Stimulated activated CD4-positive, alpha-beta T cell treated with anti-CD3 and anti-CD28 coated beads, TNF-alpha, amount 100 ng/mL, for 1 hour (primary cell): ENCODE measurements around the gene ADAMTS3.
"Not testable (repeated sequence)": the region's sequence is repeated elsewhere in the genome, so short reads cannot be mapped to it uniquely, and the experiment has no call there.

Source experiments
- DNase-seq, 3 donors: peaks; one replicate each; pipeline ENCODE4 v3.0.0-alpha.2; 2020; ENCODE audit warnings: low read depth in 3 of 3, low spot score in 1 of 3

Gene ADAMTS3

DNA sequence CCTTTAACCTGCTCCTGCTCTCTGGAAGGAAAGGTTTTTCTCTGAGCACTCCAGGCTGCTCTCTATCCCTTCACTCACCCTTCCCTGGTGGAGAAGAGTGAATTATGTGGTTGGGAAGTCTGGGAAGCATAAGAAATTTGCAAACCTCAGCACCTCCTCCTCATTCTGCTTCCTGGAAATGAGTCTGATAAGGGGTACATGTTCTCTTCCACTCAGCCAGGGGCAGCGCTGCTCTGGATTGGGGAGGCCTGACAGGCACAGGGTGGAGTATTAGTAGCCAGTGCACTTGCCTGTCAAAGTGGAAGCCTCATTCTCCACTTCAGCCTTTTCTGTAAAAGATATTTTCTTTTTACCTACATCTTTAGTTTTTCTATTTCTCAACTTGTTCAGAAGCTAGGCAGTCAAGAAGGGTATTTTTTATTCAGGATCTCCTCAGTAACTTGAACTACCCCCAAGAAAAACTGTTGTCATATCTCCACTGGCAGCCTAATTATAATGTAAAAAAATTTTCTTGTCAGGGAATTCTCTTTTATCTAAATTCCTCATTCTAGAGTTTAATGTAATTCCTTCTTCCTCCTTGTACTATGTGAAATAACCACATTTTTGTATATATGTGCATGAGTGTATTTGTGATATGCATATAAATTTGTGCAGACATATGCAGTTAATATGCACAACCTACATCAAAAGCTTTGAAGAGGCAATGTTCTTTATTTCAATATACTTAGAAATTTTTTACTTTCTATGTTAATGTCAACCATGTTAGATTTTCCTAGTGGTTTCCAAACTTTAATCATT, 15.3 kb downstream of the ADAMTS3 start:
- no peak for DNase-seq

- no peak for DNase-seq
These were observed 16.6 kb downstream of the ADAMTS3 start for GRCh38 chr4:72552447-72552846.

- no peak for DNase-seq
These were observed 22.6 kb downstream of the ADAMTS3 start for GRCh38 chr4:72546456-72546855.

DNA sequence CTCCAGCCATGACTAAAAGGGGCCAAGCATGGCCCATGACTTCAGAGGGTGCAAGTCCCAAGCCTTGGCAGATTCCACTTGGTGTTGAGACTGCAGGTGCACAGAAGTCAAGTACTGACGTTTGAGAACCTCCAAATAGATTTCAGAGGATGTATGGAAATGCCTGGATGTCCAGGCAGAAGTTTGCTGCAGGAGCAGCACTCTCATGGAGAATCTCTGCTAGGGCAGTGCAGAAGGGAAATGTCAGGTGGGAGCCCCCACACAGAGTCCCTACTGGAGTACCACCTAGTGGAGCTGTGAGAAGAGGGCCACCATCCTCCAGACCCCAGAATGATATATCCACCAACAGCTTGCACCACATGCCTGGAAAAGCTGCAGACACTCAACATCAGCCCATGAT, 28.3 kb downstream of the ADAMTS3 start:
- not testable (repeated sequence) for DNase-seq

DNA sequence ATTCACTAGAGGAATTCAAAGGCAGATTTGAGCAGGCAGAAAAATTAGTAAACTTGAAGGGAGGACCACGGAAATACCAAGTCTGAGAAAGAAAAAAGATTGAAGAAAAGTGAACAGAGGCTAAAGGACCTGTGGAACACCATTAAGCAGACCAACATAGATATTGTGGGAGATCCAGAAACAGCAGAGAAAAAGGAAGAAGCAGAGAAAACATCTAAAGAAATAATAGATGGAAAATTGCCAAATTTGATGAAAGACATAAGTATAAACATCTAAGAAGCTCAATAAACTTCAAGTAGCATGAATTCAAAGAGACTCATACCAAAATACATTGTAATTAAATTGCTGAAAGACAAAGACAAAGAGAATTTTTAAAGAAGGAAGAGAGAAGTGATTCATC, 31.0 kb downstream of the ADAMTS3 start:
- no peak for DNase-seq

DNA sequence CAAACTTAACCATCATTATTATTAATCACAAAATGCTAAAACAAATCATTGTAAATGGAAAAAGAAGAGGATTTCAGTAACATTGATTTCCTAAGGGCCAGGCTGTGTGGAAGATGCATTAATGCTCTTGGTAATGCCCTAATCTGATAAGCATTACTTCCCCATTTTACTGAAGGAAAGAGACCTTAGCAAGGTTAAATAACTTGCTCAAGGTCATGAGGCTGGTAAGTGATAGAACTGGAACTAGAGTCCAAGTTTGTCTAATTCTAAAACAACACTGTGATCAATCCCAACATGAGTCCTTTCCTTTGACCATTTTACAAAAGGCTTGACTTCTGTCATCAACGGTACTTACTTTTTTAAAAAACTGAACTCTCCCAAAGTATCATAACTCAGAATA, 32.6 kb downstream of the ADAMTS3 start:
- DNase-seq = no peak

DNA sequence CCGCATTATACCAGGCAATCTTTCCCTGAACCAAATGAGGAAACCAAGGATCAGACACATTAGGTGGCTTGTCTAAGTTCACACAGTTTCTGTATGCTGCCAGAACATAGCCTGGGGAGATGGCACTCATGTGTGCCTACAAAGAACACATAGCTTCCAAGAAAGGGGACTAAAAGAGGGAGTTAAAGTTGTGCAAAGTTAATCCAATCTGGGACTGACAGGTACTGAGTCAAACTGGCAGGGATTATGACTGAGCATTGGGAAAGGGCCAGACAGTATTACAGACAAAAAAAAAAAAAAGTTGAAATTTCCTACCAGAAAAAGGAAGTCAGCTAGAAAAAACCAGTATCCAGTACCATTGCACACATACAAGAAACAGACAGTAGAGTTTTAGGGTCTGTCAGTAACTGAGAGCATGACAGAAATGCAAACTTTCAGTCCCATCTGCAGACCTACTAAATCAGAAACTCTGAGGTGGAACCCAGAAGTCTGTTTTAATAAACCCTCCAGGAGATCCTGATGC, 37.2 kb downstream of the ADAMTS3 start:
- no peak for DNase-seq

GRCh38 chr4:72531322-72531721, 37.7 kb downstream of the ADAMTS3 start:
- DNase-seq = no peak

GRCh38 chr4:72529148-72529822, 39.7 kb downstream of the ADAMTS3 start:
- no peak for DNase-seq

DNA sequence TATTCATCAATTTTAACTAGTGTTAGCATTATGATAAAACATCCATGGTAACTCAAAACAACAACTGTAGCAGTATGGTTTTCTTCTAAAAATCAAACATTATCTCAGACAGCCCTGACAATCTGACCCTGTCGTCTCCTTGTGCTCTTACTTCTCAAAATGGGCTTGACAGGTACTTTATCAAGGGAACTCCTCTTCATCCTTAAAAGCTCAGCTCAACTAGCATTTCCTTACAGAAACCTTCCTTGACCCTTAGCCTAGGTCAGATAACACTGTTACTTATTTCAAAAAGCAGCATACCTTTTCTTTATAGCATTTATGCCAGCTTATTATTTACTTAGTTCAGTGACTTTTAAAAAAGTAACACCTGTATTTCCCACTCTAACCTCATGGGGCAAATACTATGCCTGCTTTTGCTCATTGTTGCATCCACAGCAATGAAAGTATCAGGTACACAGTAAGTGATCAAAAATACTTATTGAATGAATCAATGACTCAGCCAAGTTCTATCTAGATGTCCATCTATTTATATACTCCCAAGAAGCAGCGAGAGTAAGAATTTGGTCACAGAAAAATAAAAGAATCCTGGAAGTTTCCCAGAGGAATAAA, 41.9 kb downstream of the ADAMTS3 start:
- DNase-seq = no peak

DNA sequence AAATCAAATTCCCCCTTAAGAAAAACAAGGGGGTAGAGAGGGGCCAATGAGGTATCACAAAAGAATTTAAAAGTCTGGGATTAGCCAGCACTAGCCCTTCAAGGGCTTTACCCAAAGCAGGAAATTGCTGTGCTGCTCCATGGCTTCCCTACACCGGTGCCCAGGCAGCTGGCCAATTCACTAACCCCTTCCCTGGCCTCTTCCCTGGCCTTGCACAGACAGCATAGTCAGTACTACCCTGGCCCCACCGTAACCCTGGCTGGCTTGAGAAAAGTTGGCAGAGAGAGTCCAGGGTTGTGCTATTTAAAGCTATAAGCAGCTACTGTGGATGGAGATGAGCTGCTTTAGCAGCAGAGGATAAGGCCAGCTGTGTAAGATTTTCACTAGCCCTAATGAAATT, 43.1 kb downstream of the ADAMTS3 start:
- no peak for DNase-seq

DNA sequence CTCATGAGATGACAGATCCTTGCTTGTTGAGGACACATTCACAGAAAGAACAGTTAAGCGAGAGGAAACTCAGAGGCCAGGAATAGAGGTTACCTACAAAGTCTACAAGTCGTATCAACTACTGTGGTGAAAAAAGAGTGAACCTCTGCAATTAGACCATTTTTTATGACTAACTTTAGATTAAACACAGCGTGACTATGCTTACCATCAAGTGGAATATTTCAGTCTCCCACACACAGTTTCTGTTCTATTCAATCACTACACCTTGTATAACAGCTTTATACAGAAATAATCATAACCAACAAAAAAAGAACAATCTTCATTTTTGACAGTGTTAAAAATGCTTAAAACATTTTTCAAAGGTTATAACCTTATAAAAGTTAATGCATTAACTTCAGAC, 46.6 kb downstream of the ADAMTS3 start:
- DNase-seq = no peak

- no peak for DNase-seq
These were observed 55.8 kb downstream of the ADAMTS3 start for GRCh38 chr4:72513227-72513626.

GRCh38 chr4:72507860-72508419, 61.1 kb downstream of the ADAMTS3 start:
- no peak for DNase-seq

DNA sequence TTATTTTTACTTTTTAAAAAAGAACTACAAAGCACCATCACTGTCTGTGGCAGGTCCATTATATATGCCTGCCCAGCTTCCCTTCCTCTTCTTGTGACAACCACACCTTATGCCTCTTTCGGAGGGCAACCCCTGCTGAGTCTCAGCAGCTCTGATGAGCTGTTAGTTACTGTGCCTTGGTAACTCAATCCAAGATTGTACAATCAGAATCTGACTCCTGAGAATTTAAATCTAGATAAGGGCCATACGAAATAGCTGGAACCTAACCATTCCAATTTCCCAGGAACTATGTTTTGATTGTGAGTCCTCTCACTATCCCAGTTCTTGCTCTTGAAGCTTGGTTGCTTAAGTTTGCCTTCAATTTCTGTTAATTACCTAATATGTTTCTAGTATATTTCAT, 61.9 kb downstream of the ADAMTS3 start:
- no peak for DNase-seq

DNA sequence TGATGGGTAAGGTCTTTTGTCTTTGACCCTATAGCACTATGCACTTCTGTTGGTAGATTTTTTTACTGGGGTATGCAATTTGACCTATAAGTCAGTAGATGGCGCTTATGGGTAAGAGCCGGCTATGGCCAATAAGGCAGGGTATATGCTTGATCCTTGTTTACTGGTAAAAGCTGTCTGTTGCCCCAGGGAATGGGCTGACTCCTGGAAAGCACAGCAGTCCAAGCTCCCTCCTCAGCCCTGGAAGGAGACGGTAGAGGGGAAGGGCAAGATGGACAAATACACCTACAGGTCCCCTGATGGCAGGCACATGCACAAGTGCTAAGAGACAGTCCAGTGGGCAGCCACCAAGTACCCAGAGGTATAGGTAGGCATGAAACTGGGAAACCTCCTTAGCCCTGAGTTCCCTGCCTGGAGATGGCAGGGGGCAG, 63.7 kb downstream of the ADAMTS3 start:
- DNase-seq = no peak

DNA sequence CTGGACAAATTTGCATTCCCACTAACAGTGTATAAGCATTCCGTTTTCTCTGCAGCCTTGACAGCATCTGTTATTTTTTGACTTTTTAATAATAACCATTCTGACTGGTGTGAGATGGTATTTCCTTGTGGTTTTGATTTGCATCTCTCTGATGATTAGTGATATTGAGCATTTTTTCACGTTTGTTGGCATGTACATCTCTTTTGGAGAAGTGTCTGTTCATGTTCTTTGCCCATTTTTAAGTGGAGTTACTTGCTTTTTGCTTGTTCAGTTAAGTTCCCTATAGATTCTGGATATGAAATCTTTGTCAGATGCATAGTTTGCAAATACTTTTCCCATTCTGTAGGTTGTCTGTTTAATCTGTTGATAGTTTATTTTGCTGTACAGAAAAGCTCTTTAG, 68.8 kb downstream of the ADAMTS3 start:
- no peak for DNase-seq

GRCh38 chr4:72496119-72496518, 72.9 kb downstream of the ADAMTS3 start:
- DNase-seq = no peak

- DNase-seq = no peak
These were observed 74.9 kb downstream of the ADAMTS3 start for GRCh38 chr4:72494156-72494555.

GRCh38 chr4:72489267-72489666, 79.8 kb downstream of the ADAMTS3 start:
- no peak for DNase-seq

- no peak for DNase-seq
These were observed 82.0 kb downstream of the ADAMTS3 start for GRCh38 chr4:72486991-72487390.

- no peak for DNase-seq
These were observed 84.0 kb downstream of the ADAMTS3 start for GRCh38 chr4:72484981-72485380.
